ENCODE data around the gene SP140L. TPM values are rescaled to one million over a fixed set of nuclear protein-coding genes. Genes with fewer than 3 reads are reported as not detected.

Gene SP140L
- total and polyA plus RNA-seq, 2 donors (not counting 1 experiment from before 2014, with no cell fraction given), result 94.6 to 154 TPM

DNA sequence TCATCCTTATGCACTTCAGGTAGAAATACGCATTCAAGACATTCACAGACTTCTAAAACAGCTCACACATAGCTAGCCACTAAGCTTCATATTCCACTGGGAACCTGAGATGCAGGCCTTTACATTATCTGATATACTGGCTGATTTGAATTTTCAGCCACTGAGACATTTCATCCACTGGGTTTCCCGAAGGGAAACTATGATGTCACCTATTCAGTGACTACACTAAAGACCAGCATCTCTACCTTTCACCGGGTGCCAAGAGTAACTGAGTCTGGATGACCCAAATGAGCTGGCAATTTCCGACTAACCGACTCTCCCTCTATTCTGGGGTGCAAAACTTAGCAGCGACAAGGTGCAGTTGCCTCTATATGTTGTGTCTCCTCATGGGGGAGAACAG is 31.8 kb upstream of the SP140L start:
- intact Hi-C loops (cut with micrococcal nuclease), result no loop called here
- peaks cover 8 to 100% of the 10 kb centered on the region in 2 experiments for H3K36me3 ChIP-seq (replicated peaks in 1 of 2; ENCODE audit: control extremely low read depth in 1 of 2, control insufficient read depth in 1 of 2, extremely low read depth in 1 of 2, insufficient read depth in 2 of 2, low read length in 1 of 2)
- POLR2A ChIA-PET, result no interaction called here
- Mint-ChIP-seq H3K27ac (no peak overlapping the region), H3K4me3 (no peak overlapping the region), H3K27me3 (no peaks in the 10 kb centered on the region), H3K9me3 (ENCODE audit: insufficient read depth) (peaks cover 4% of the 10 kb centered on the region), H3K4me1 (no peaks in the 10 kb centered on the region)
- no peaks in the 10 kb centered on the region for H4K20me1 ChIP-seq (ENCODE audit: control insufficient read depth, insufficient read depth, low read length, poor library complexity, severe bottlenecking)
- ATAC-seq (ENCODE audit: low read depth) (no peak), DNase-seq (no peak)
- peaks cover 1 to 7% (median 6%) of the 10 kb centered on the region in 3 donors for H3K9me3 ChIP-seq (ENCODE audit: control extremely low read depth in 1 of 3, control insufficient read depth in 2 of 3, insufficient read depth in 1 of 3, low read length in 2 of 3)
- TF ChIP-seq, protein P1, sequence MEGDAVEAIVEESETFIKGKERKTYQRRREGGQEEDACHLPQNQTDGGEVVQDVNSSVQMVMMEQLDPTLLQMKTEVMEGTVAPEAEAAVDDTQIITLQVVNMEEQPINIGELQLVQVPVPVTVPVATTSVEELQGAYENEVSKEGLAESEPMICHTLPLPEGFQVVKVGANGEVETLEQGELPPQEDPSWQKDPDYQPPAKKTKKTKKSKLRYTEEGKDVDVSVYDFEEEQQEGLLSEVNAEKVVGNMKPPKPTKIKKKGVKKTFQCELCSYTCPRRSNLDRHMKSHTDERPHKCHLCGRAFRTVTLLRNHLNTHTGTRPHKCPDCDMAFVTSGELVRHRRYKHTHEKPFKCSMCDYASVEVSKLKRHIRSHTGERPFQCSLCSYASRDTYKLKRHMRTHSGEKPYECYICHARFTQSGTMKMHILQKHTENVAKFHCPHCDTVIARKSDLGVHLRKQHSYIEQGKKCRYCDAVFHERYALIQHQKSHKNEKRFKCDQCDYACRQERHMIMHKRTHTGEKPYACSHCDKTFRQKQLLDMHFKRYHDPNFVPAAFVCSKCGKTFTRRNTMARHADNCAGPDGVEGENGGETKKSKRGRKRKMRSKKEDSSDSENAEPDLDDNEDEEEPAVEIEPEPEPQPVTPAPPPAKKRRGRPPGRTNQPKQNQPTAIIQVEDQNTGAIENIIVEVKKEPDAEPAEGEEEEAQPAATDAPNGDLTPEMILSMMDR (IDR thresholded peaks at IDR 0.05), result no peak
- TF ChIP-seq EZH2 (IDR thresholded peaks at IDR 0.05; ENCODE audit: borderline replicate concordance, insufficient read depth, low read depth, low read length, poor library complexity, severe bottlenecking), result no peak
- no peaks in the 10 kb centered on the region for H3K27me3 ChIP-seq (replicated peaks in 1 of 4; ENCODE audit: control extremely low read depth in 1 of 4, control insufficient read depth in 3 of 4, insufficient read depth in 4 of 4, low read length in 3 of 4)
- CTCF ChIA-PET, result no interaction called here
- H3K27ac ChIP-seq (ENCODE audit: low read length in 2 of 2), result no peak overlapping the region
- no peak overlapping the region for H3K4me3 ChIP-seq (ENCODE audit: control extremely low read depth in 1 of 5, extremely low read depth in 1 of 5, insufficient read depth in 1 of 5, low read depth in 2 of 5, low read length in 4 of 5)
- H3K4me2 ChIP-seq (replicated peaks; ENCODE audit: low read depth, low read length, poor library complexity, severe bottlenecking), result no peak overlapping the region
- no peak overlapping the region for H2AFZ ChIP-seq (ENCODE audit: insufficient read depth, low read depth, low read length, poor library complexity, severe bottlenecking)
- H3K79me2 ChIP-seq (ENCODE audit: control insufficient read depth, insufficient read depth, low read length), result peaks cover 12% of the 10 kb centered on the region
- no peaks in the 10 kb centered on the region for H3K4me1 ChIP-seq (ENCODE audit: control insufficient read depth in 2 of 2, insufficient read depth in 2 of 2, low read length in 2 of 2)
- WGBS (ENCODE audit: insufficient coverage), result 98% methylated on average over 5 of the region's 6 CpGs
- H3K9ac ChIP-seq (ENCODE audit: low read length), result no peak overlapping the region

DNA sequence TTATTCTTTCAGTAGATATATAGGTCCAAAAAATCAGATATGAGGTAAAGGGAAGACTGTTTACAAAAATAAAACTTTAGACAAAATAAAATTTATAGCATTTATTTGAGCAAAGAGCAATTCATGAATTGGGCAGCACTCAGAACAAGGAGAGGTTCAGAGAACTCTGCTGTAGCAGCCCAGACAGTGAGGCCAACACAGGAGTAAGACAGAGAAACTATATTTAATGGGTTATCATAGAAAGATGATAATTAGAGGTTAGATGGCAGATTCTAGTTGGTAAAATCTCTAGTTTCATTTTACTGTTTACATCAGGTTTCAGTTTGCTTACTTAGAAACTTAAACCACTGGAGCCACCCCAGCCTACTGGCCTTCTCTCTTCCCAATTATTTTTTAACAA is 30.1 kb upstream of the SP140L start:
- no peak overlapping the region for H3K4me3 ChIP-seq (ENCODE audit: control extremely low read depth in 1 of 5, extremely low read depth in 1 of 5, insufficient read depth in 1 of 5, low read depth in 2 of 5, low read length in 4 of 5)
- POLR2A ChIA-PET, result no interaction called here
- H3K4me1 Mint-ChIP-seq, result no peaks in the 10 kb centered on the region
- TF ChIP-seq EZH2 (IDR thresholded peaks at IDR 0.05; ENCODE audit: borderline replicate concordance, insufficient read depth, low read depth, low read length, poor library complexity, severe bottlenecking), result no peak
- TF ChIP-seq, protein P1 (IDR thresholded peaks at IDR 0.05), result no peak
- DNase-seq (no peak), ATAC-seq (ENCODE audit: low read depth) (no peak)
- CTCF ChIA-PET, result interaction anchor here (1.1 kb wide), 1 partner anchor 21 kb away, joined by 4 read pairs; no protein-coding TSS in a partner anchor
- H3K9me3 ChIP-seq (ENCODE audit: control extremely low read depth in 1 of 3, control insufficient read depth in 2 of 3, insufficient read depth in 1 of 3, low read length in 2 of 3), result peaks cover 1 to 7% (median 6%) of the 10 kb centered on the region in 3 donors
- H3K9me3 Mint-ChIP-seq (ENCODE audit: insufficient read depth), result peaks cover 4% of the 10 kb centered on the region
- no peak overlapping the region for H3K4me2 ChIP-seq (replicated peaks; ENCODE audit: low read depth, low read length, poor library complexity, severe bottlenecking)
- peaks cover 8 to 90% of the 10 kb centered on the region in 2 experiments for H3K36me3 ChIP-seq (replicated peaks in 1 of 2; ENCODE audit: control extremely low read depth in 1 of 2, control insufficient read depth in 1 of 2, extremely low read depth in 1 of 2, insufficient read depth in 2 of 2, low read length in 1 of 2)
- H3K9ac ChIP-seq (ENCODE audit: low read length), result no peak overlapping the region
- no peak overlapping the region for H3K27ac ChIP-seq (ENCODE audit: low read length in 2 of 2)
- H2AFZ ChIP-seq (ENCODE audit: insufficient read depth, low read depth, low read length, poor library complexity, severe bottlenecking), result no peak overlapping the region
- H3K27ac Mint-ChIP-seq, result peak overlapping the region; percentile 41
- no peaks in the 10 kb centered on the region for H3K27me3 Mint-ChIP-seq
- peaks cover 12% of the 10 kb centered on the region for H3K79me2 ChIP-seq (ENCODE audit: control insufficient read depth, insufficient read depth, low read length)
- intact Hi-C loops (cut with micrococcal nuclease), result no loop called here
- no peaks in the 10 kb centered on the region for H4K20me1 ChIP-seq (ENCODE audit: control insufficient read depth, insufficient read depth, low read length, poor library complexity, severe bottlenecking)
- H3K4me1 ChIP-seq (ENCODE audit: control insufficient read depth in 2 of 2, insufficient read depth in 2 of 2, low read length in 2 of 2), result no peaks in the 10 kb centered on the region
- H3K4me3 Mint-ChIP-seq, result no peak overlapping the region
- no peaks in the 10 kb centered on the region for H3K27me3 ChIP-seq (replicated peaks in 1 of 4; ENCODE audit: control extremely low read depth in 1 of 4, control insufficient read depth in 3 of 4, insufficient read depth in 4 of 4, low read length in 3 of 4)

Data from B cell (primary cell).